ENCODE data around the gene PRAMEF4.
"Not testable (repeated sequence)": the region's sequence is repeated elsewhere in the genome, so short reads cannot be mapped to it uniquely, and the experiment has no call there.

DNA sequence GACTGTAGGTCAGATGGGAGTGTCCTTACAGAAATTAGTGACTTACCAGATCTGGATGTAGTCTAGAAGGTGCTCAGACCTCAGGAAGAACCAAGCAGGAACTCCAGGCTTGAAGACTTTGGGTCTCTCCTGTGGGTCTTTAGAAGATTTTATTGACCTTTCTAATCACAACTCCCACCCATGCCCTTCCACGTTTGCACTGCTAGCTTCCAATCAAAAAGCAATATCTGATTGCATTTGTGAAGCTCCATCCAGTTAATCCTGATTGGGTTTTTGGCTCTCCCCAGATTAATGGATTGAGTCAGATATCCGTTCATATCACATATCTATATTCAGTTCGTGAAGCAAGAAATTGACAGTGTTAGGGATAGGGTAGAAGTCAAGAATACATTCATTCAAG is 54.7 kb downstream of the PRAMEF4 start, which contains the start of gene PRAMEF11:
- TF ChIP-seq LEF1 (IDR thresholded peaks at IDR 0.05; ENCODE audit: borderline replicate concordance); TARDBP (IDR thresholded peaks at IDR 0.05); BHLHE40 (IDR thresholded peaks at IDR 0.05; ENCODE audit: borderline replicate concordance); HDGF (IDR thresholded peaks at IDR 0.05; ENCODE audit: borderline replicate concordance); FOXM1 (IDR thresholded peaks at IDR 0.05; ENCODE audit: borderline replicate concordance); ZNF384 (IDR thresholded peaks at IDR 0.05); SP1 (IDR thresholded peaks at IDR 0.05); FOXA1 (IDR thresholded peaks at IDR 0.05); FOXK2 (IDR thresholded peaks at IDR 0.05); ELF4 (IDR thresholded peaks at IDR 0.05): not testable (repeated sequence)
- TF ChIP-seq, protein P1, sequence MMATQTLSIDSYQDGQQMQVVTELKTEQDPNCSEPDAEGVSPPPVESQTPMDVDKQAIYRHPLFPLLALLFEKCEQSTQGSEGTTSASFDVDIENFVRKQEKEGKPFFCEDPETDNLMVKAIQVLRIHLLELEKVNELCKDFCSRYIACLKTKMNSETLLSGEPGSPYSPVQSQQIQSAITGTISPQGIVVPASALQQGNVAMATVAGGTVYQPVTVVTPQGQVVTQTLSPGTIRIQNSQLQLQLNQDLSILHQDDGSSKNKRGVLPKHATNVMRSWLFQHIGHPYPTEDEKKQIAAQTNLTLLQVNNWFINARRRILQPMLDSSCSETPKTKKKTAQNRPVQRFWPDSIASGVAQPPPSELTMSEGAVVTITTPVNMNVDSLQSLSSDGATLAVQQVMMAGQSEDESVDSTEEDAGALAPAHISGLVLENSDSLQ (IDR thresholded peaks at IDR 0.05) = not testable (repeated sequence)
